Heart left ventricle (tissue), 16 donors: ENCODE results near the gene TMEM145. TPM values are rescaled to one million over a fixed set of nuclear protein-coding genes. Genes with fewer than 3 reads are reported as not detected.
A peak's percentile ranks its signal among the peaks of the same experiment; 100 is the strongest.

ENCODE experiments used
- ATAC-seq, 4 donors: fragments of 200-7000 bp; cut with Tn5 transposase; one replicate each; pipeline ENCODE4 v1.9.1; 2020 to 2022; ENCODE audit warnings: moderate library complexity in 4 of 4, mild to moderate bottlenecking in 3 of 4, moderate number of reproducible peaks in 1 of 4
- DNase-seq, 5 donors: peaks; one replicate each; pipeline ENCODE4 v3.0.0-alpha.2; 2020
- H3K27ac ChIP-seq, 12 donors: fragments of 200-600 bp; sonication (generic) in 4 of 12; one replicate each; pipeline versions ENCODE4 v1.5.0 to v1.8.0; 2016 to 2022; ENCODE audit warnings: mild to moderate bottlenecking in 2 of 12
- H3K27me3 ChIP-seq, 9 donors: fragments of 200-600 bp; sonication (generic) in 2 of 9; one replicate each; pipeline versions ENCODE4 v1.5.1 to v1.8.0; 2016 to 2022; ENCODE audit warnings: mild to moderate bottlenecking in 3 of 9
- H3K36me3 ChIP-seq, 9 donors: fragments of 200-600 bp; sonication (generic) in 2 of 9; one replicate each; pipeline versions ENCODE4 v1.5.0 to v1.8.0; 2018 to 2022; ENCODE audit warnings: mild to moderate bottlenecking in 2 of 9
- H3K4me1 ChIP-seq, 12 donors: fragments of 200-600 bp; sonication (generic) in 4 of 12; one replicate each; pipeline versions ENCODE4 v1.5.0 to v1.8.0; 2016 to 2022; ENCODE audit warnings: mild to moderate bottlenecking in 3 of 12
- H3K4me3 ChIP-seq, 12 donors: fragments of 200-600 bp; sonication (generic) in 4 of 12; one replicate each; pipeline versions ENCODE4 v1.5.0 to v1.8.0; 2017 to 2022; ENCODE audit warnings: mild to moderate bottlenecking in 9 of 12, moderate library complexity in 4 of 12
- H3K9me3 ChIP-seq, 12 donors: fragments of 200-600 bp; sonication (generic) in 4 of 12; one replicate each; pipeline versions ENCODE4 v1.5.0 to v1.8.0; 2016 to 2022; ENCODE audit warnings: mild to moderate bottlenecking in 1 of 12
- CTCF ChIP-seq, 12 donors: fragments of 200-600 bp; sonication (generic) in 4 of 12; IDR thresholded peaks; one replicate each; pipeline versions ENCODE4 v1.5.0 to v1.8.0; 2018 to 2022; ENCODE audit warnings: antibody characterized with exemption in 12 of 12, mild to moderate bottlenecking in 5 of 12
- POLR2A ChIP-seq, 2 donors: fragments of 450-650 bp; IDR thresholded peaks; one replicate each; pipeline ENCODE4 v1.6.1; 2017; ENCODE audit warnings: antibody characterized with exemption in 2 of 2, mild to moderate bottlenecking in 2 of 2, moderate library complexity in 2 of 2
- WGBS, 4 donors: extraction: QIAGEN DNeasy Blood & Tissue Kit in 2 of 4; methylation state at CpG; one replicate each; pipeline versions ENCODE4 v1.1.5 to v1.1.7; 2013 to 2018; 5-methylcytosine and 5-hydroxymethylcytosine counted together
- intact Hi-C, 10 donors: fragments of 100-400 bp; cut with DNase I; formaldehyde crosslinking; loops; one replicate each; pipeline versions ENCODE4 v1.11.1 to v1.14.2; 2022
- polyA plus RNA-seq, 2 donors: library from polyadenylated mRNA; stranded (reverse); fragments of 200-250 nt; gene quantifications; one replicate each; pipeline ENCODE4 v1.2.3, GENCODE V29; 2013
- total RNA-seq, 9 donors: library from RNA; depleted of rRNA in 2 of 9; stranded (reverse); fragments of >200 nt in 2 of 9; fragmentation: NEBNext Ultra II Directional in 3 of 9; extraction: Animal tissue kit (Norgen Biotek cat#: 25700) in 3 of 9; gene quantifications; one replicate each; pipeline versions ENCODE4 v1.1.0 to v1.2.4, GENCODE V29; 2016 to 2023
- donor health status: ischemic (EF 13 %, LVEDD 7.1; RV severe dilation, severe dysfunction).
- donor health status: healthy with polysubstance abuse.
- donor health status: DM: no; HTN: yes; CAD: no.
- donor health status: DM: no; HTN: no; CAD: no.
- donor health status: ischemic (EF 25% LVEDD 6.9; RV normal size, moderate dysfunction).
- donor health status: ischemic (EF 25% LVEDD 5.7; RV mildly dilated, moderate dysfunction).
- donor health status: healthy.
- donor health status: DM: yes; HTN: yes; CAD: no.
- donor health status: ischemic (EF 35%, LVEDD 5.7; RV mildly dilated, moderate dysfunction).
- donor health status: nonischemic (EF 11% LVEDD 7.7; RV severe dilation, severe dysfunction).
- donor health status: DM: yes; HTN: yes; CAD: no.
- donor health status: PGD.
- donor health status: ischemic (EF 29% LVEDD 5.4; RV normal size, mild dysfunction).
- donor health status: nonischemic (EF 23%, LVEDD 6.1; RV moderate dilation, normal function).

The TMEM145 gene
- total and polyA plus RNA-seq, 11 donors = 0.11 to 0.27 (median 0.17) TPM; not detected in 7

GRCh38 chr19:42357290-42357689, 44.2 kb downstream of the TMEM145 start:
- no peak for TF ChIP-seq POLR2A (IDR thresholded peaks at IDR 0.05)
- H3K36me3 ChIP-seq = peaks cover 0 to 90% (median 77%) of the 10 kb centered on the region in 9 donors
- no peaks in the 10 kb centered on the region for H3K27me3 ChIP-seq
- no peak for ATAC-seq
- H3K4me1 ChIP-seq = no peaks in the 10 kb centered on the region
- H3K9me3 ChIP-seq = no peaks in the 10 kb centered on the region
- intact Hi-C loops = no loop called here
- 90 to 93% (median 91%) methylated on average over 6 to 12 of the region's 12 CpGs for WGBS, 4 donors
- no peak overlapping the region for H3K4me3 ChIP-seq
- no peak for DNase-seq
- no peak overlapping the region for H3K27ac ChIP-seq

- DNase-seq (peak in 1 of 5 donors; percentile 6), ATAC-seq (no peak)
- Histone ChIP-seq H3K4me1 (peaks cover 0 to 15% (median 11%) of the 10 kb centered on the region in 12 donors), H3K9me3 (peaks cover 0 to 12% (median 5%) of the 10 kb centered on the region in 12 donors), H3K4me3 (no peak overlapping the region), H3K27me3 (no peaks in the 10 kb centered on the region), H3K36me3 (peaks cover 0 to 75% (median 55%) of the 10 kb centered on the region in 9 donors), H3K27ac (no peak overlapping the region)
- TF ChIP-seq POLR2A (IDR thresholded peaks at IDR 0.05) = no peak
- no peak for TF ChIP-seq CTCF (IDR thresholded peaks at IDR 0.05)
- intact Hi-C loops = no loop called here
- 83 to 94% (median 88%) methylated on average over 13 to 16 of the region's 16 CpGs for WGBS, 4 donors
These were observed 47.9 kb downstream of the TMEM145 start for GRCh38 chr19:42360787-42361544.

- no peaks in the 10 kb centered on the region for H3K27me3 ChIP-seq
- TF ChIP-seq POLR2A (IDR thresholded peaks at IDR 0.05) (no peak), CTCF (IDR thresholded peaks at IDR 0.05) (no peak)
- intact Hi-C loops = no loop called here
- 94 to 96% (median 95%) methylated on average over 7 of the region's 7 CpGs for WGBS, 4 donors
- DNase-seq (peak in 1 of 5 donors; percentile 37), ATAC-seq (no peak)
- H3K27ac ChIP-seq = no peak overlapping the region
- H3K4me1 ChIP-seq = peaks cover 0 to 21% (median 15%) of the 10 kb centered on the region in 12 donors
- H3K9me3 ChIP-seq = peaks cover 0 to 12% (median 5%) of the 10 kb centered on the region in 12 donors
- no peak overlapping the region for H3K4me3 ChIP-seq
- H3K36me3 ChIP-seq = peaks cover 0 to 70% (median 49%) of the 10 kb centered on the region in 9 donors
These were observed 48.4 kb downstream of the TMEM145 start for GRCh38 chr19:42361545-42361910.

GRCh38 chr19:42362342-42362741, 49.2 kb downstream of the TMEM145 start:
- Histone ChIP-seq H3K9me3 (peaks cover 0 to 12% (median 5%) of the 10 kb centered on the region in 12 donors), H3K36me3 (peaks cover 0 to 62% (median 41%) of the 10 kb centered on the region in 9 donors), H3K27me3 (no peaks in the 10 kb centered on the region), H3K27ac (no peak overlapping the region), H3K4me1 (peaks cover 0 to 29% (median 16%) of the 10 kb centered on the region in 12 donors), H3K4me3 (no peak overlapping the region)
- DNase-seq (peak in 1 of 5 donors; percentile 46), ATAC-seq (no peak)
- TF ChIP-seq CTCF (IDR thresholded peaks at IDR 0.05) = no peak
- no peak for TF ChIP-seq POLR2A (IDR thresholded peaks at IDR 0.05)
- 94 to 98% (median 97%) methylated on average over 14 of the region's 14 CpGs for WGBS, 4 donors
- intact Hi-C loops = no loop called here
